ENCODE data around the gene LHX3.

Gene LHX3

GRCh38 chr9:136193127-136193890 is 11.6 kb downstream of the LHX3 start:
- H3K4me3 Mint-ChIP-seq = no peak overlapping the region
- H3K27me3 Mint-ChIP-seq = peaks cover 59 to 75% of the 10 kb centered on the region in 2 donors
- no peaks in the 10 kb centered on the region for H3K36me3 Mint-ChIP-seq
- ATAC-seq (replicated peaks) (no peak), DNase-seq (no peak)
- H3K27ac Mint-ChIP-seq = no peak overlapping the region
- H3K9me3 Mint-ChIP-seq = no peaks in the 10 kb centered on the region
- H3K4me1 Mint-ChIP-seq = peaks cover 17 to 37% of the 10 kb centered on the region in 2 donors

- H3K27me3 Mint-ChIP-seq = peaks cover 59 to 75% of the 10 kb centered on the region in 2 donors
These were observed 12.4 kb downstream of the LHX3 start for GRCh38 chr9:136192289-136193126.

GRCh38 chr9:136191960-136192286 is 13.0 kb downstream of the LHX3 start:
- Mint-ChIP-seq H3K4me1 (peaks cover 14 to 23% of the 10 kb centered on the region in 2 donors), H3K27me3 (peaks cover 63 to 75% of the 10 kb centered on the region in 2 donors), H3K36me3 (no peaks in the 10 kb centered on the region), H3K27ac (no peak overlapping the region), H3K9me3 (no peaks in the 10 kb centered on the region), H3K4me3 (no peak overlapping the region)
- no peak for ATAC-seq (replicated peaks)
- DNase-seq = no peak

More at GRCh38 chr9:136192289-136193126, 12.4 kb downstream of the LHX3 start:
- peak overlapping the region; percentile 6 to 19 for H3K4me3 Mint-ChIP-seq
- ATAC-seq (replicated peaks) (no peak), DNase-seq (no peak)
- no peaks in the 10 kb centered on the region for H3K36me3 Mint-ChIP-seq
- H3K27ac Mint-ChIP-seq = peak overlapping the region; percentile 25
- H3K9me3 Mint-ChIP-seq = no peaks in the 10 kb centered on the region
- H3K4me1 Mint-ChIP-seq = peaks cover 14 to 29% of the 10 kb centered on the region in 2 donors

- peaks cover 8 to 17% of the 10 kb centered on the region in 2 donors for H3K4me1 Mint-ChIP-seq
- peak overlapping the region; percentile 22 for H3K27ac Mint-ChIP-seq
These were observed 13.6 kb downstream of the LHX3 start for GRCh38 chr9:136191099-136191959.

GRCh38 chr9:136190656-136191055 is 14.3 kb downstream of the LHX3 start:
- no peak for ATAC-seq (replicated peaks)
- Mint-ChIP-seq H3K9me3 (no peaks in the 10 kb centered on the region), H3K27me3 (peaks cover 61 to 73% of the 10 kb centered on the region in 2 donors), H3K27ac (peak overlapping the region; percentile 22), H3K4me1 (peaks cover 5 to 12% of the 10 kb centered on the region in 2 donors), H3K4me3 (no peak overlapping the region), H3K36me3 (no peaks in the 10 kb centered on the region)
- DNase-seq = no peak

More at GRCh38 chr9:136191099-136191959, 13.6 kb downstream of the LHX3 start:
- H3K27me3 Mint-ChIP-seq = peaks cover 63 to 75% of the 10 kb centered on the region in 2 donors
- ATAC-seq (replicated peaks) (no peak), DNase-seq (no peak)
- no peaks in the 10 kb centered on the region for H3K9me3 Mint-ChIP-seq
- no peaks in the 10 kb centered on the region for H3K36me3 Mint-ChIP-seq
- no peak overlapping the region for H3K4me3 Mint-ChIP-seq

GRCh38 chr9:136190237-136190601 is 14.7 kb downstream of the LHX3 start:
- Mint-ChIP-seq H3K4me1 (peaks cover 5 to 12% of the 10 kb centered on the region in 2 donors), H3K27ac (no peak overlapping the region), H3K4me3 (no peak overlapping the region), H3K36me3 (no peaks in the 10 kb centered on the region), H3K27me3 (peaks cover 63 to 73% of the 10 kb centered on the region in 2 donors), H3K9me3 (no peaks in the 10 kb centered on the region)
- no peak for DNase-seq
- ATAC-seq (replicated peaks) = no peak

GRCh38 chr9:136189394-136190236 is 15.3 kb downstream of the LHX3 start:
- Mint-ChIP-seq H3K9me3 (no peaks in the 10 kb centered on the region), H3K27ac (no peak overlapping the region), H3K4me1 (peaks cover 5 to 12% of the 10 kb centered on the region in 2 donors), H3K4me3 (no peak overlapping the region), H3K27me3 (peaks cover 63 to 73% of the 10 kb centered on the region in 2 donors), H3K36me3 (no peaks in the 10 kb centered on the region)
- ATAC-seq (replicated peaks) = no peak
- DNase-seq = no peak

GRCh38 chr9:136187683-136188586 is 17.0 kb downstream of the LHX3 start:
- peaks cover 3 to 12% of the 10 kb centered on the region in 2 donors for H3K4me1 Mint-ChIP-seq

GRCh38 chr9:136187197-136187596 is 17.7 kb downstream of the LHX3 start:
- no peak overlapping the region for H3K4me3 Mint-ChIP-seq
- H3K27me3 Mint-ChIP-seq = peaks cover 58 to 83% of the 10 kb centered on the region in 2 donors

More at GRCh38 chr9:136187683-136188586, 17.0 kb downstream of the LHX3 start:
- Mint-ChIP-seq H3K4me3 (no peak overlapping the region), H3K9me3 (no peaks in the 10 kb centered on the region), H3K27ac (no peak overlapping the region), H3K36me3 (no peaks in the 10 kb centered on the region), H3K27me3 (peaks cover 58 to 75% of the 10 kb centered on the region in 2 donors)
- ATAC-seq (replicated peaks) = no peak
- no peak for DNase-seq

GRCh38 chr9:136186386-136186785 is 18.5 kb downstream of the LHX3 start:
- no peak overlapping the region for H3K27ac Mint-ChIP-seq
- no peak for DNase-seq
- no peaks in the 10 kb centered on the region for H3K9me3 Mint-ChIP-seq
- no peak for ATAC-seq (replicated peaks)
- no peak overlapping the region for H3K4me3 Mint-ChIP-seq
- peaks cover 54 to 79% of the 10 kb centered on the region in 2 donors for H3K27me3 Mint-ChIP-seq
- no peaks in the 10 kb centered on the region for H3K36me3 Mint-ChIP-seq
- peaks cover 3 to 7% of the 10 kb centered on the region in 2 donors for H3K4me1 Mint-ChIP-seq

More at GRCh38 chr9:136187197-136187596, 17.7 kb downstream of the LHX3 start:
- no peak for DNase-seq
- no peaks in the 10 kb centered on the region for H3K9me3 Mint-ChIP-seq
- H3K4me1 Mint-ChIP-seq = peaks cover 3 to 12% of the 10 kb centered on the region in 2 donors
- no peak overlapping the region for H3K27ac Mint-ChIP-seq
- H3K36me3 Mint-ChIP-seq = no peaks in the 10 kb centered on the region
- no peak for ATAC-seq (replicated peaks)

- H3K9me3 Mint-ChIP-seq = no peaks in the 10 kb centered on the region
- H3K36me3 Mint-ChIP-seq = no peaks in the 10 kb centered on the region
- no peak for DNase-seq
- H3K27ac Mint-ChIP-seq = no peak overlapping the region
- no peak overlapping the region for H3K4me3 Mint-ChIP-seq
- peaks cover 48 to 73% of the 10 kb centered on the region in 2 donors for H3K27me3 Mint-ChIP-seq
- peaks cover 0 to under 1% of the 10 kb centered on the region in 2 donors for H3K4me1 Mint-ChIP-seq
- no peak for ATAC-seq (replicated peaks)
These were observed 19.1 kb downstream of the LHX3 start for GRCh38 chr9:136185596-136186366.

- Mint-ChIP-seq H3K36me3 (no peaks in the 10 kb centered on the region), H3K4me3 (no peak overlapping the region), H3K27ac (no peak overlapping the region), H3K9me3 (no peaks in the 10 kb centered on the region), H3K27me3 (peaks cover 41 to 66% of the 10 kb centered on the region in 2 donors), H3K4me1 (no peaks in the 10 kb centered on the region)
- no peak for DNase-seq
- ATAC-seq (replicated peaks) = no peak
These were observed 19.9 kb downstream of the LHX3 start for GRCh38 chr9:136185066-136185465.

All from stimulated activated naive B cell treated with anti-CD40 and anti-IgM and Interleukin-4, amounts not matched to agents 10 μg/mL and 1 μg/mL and 100 μg/mL, for 72 hours (primary cell).